DND-41 (cell line): ENCODE measurements around the gene PPARGC1A.

Experiments used
- ATAC-seq: fragments of 200-7000 bp; cut with Tn5 transposase; 3 replicates; pipeline ENCODE4 v1.9.1; 2021; ENCODE audit warnings: low read depth; ENCODE audit not compliant: insufficient read depth
- DNase-seq: peaks from one replicate; pipeline ENCODE4 v3.0.0-alpha.2; 2020
- H2AFZ ChIP-seq: 2 replicates; pipeline ENCODE4 v1.6.0; 2012; ENCODE audit warnings: low read depth, low read length
- H3K27ac ChIP-seq: 2 replicates; pipeline ENCODE4 v1.5.1; 2012; ENCODE audit warnings: low read length, inconsistent platforms
- H3K27me3 ChIP-seq: fragments of 200-600 bp; sonication (generic); 2 replicates; pipeline ENCODE4 v1.6.0; 2012; ENCODE audit warnings: low read length, mild to moderate bottlenecking, inconsistent platforms; ENCODE audit not compliant: insufficient read depth, poor library complexity
- H3K36me3 ChIP-seq: 2 replicates; pipeline ENCODE4 v1.5.1; 2012; ENCODE audit warnings: low read length, inconsistent platforms; ENCODE audit not compliant: insufficient read depth
- H3K4me1 ChIP-seq: 2 replicates; pipeline ENCODE4 v1.5.1; 2012; ENCODE audit warnings: mild to moderate bottlenecking, low read length; ENCODE audit not compliant: insufficient read depth
- H3K4me2 ChIP-seq: 2 replicates; pipeline ENCODE4 v1.6.0; 2012; ENCODE audit warnings: mild to moderate bottlenecking, moderate library complexity, low read length, inconsistent platforms; ENCODE audit not compliant: insufficient read depth
- H3K4me3 ChIP-seq, 2 experiments: fragments of 200-600 bp in 1 of 2; shearing (Covaris generic) in 1 of 2; 2 replicates each; pipeline ENCODE4 v1.5.1; 2012 to 2016; ENCODE audit warnings: inconsistent platforms in 2 of 2, low read length in 2 of 2, mild to moderate bottlenecking in 2 of 2, low read depth in 1 of 2, moderate library complexity in 1 of 2
- H3K79me2 ChIP-seq: 2 replicates; pipeline ENCODE4 v1.6.0; 2012; ENCODE audit warnings: low read length, inconsistent platforms; ENCODE audit not compliant: insufficient read depth
- H3K9ac ChIP-seq: 2 replicates; pipeline ENCODE4 v1.6.0; 2012; ENCODE audit warnings: low read depth, mild to moderate bottlenecking, inconsistent platforms, low read length, moderate library complexity
- H3K9me3 ChIP-seq: 2 replicates; pipeline ENCODE4 v1.5.1; 2012; ENCODE audit warnings: low read length, moderate library complexity, mild to moderate bottlenecking, inconsistent platforms; ENCODE audit not compliant: insufficient read depth, severe bottlenecking
- H4K20me1 ChIP-seq: 2 replicates; pipeline ENCODE4 v1.6.0; 2012; ENCODE audit warnings: low read length; ENCODE audit not compliant: insufficient read depth
- CTCF ChIP-seq: IDR thresholded peaks from 2 replicates; pipeline ENCODE4 v1.5.1; 2012; ENCODE audit warnings: borderline replicate concordance, low read length, moderate library complexity, mild to moderate bottlenecking; ENCODE audit not compliant: poor library complexity, severe bottlenecking; ENCODE audit errors: extremely low read depth
- EZH2 ChIP-seq: IDR thresholded peaks from 3 replicates; pipeline ENCODE4 v1.6.1; 2012; ENCODE audit warnings: borderline replicate concordance, low read depth, mild to moderate bottlenecking, moderate library complexity, low read length, inconsistent platforms; ENCODE audit not compliant: severe bottlenecking

The PPARGC1A gene

GRCh38 chr4:23890369-23891063 is 669 bp upstream of the PPARGC1A start:
- Histone ChIP-seq H3K36me3 (no peaks in the 10 kb centered on the region), H4K20me1 (no peaks in the 10 kb centered on the region), H3K27me3 (no peaks in the 10 kb centered on the region), H3K4me2 (no peak overlapping the region), H3K9me3 (no peaks in the 10 kb centered on the region), H3K9ac (no peak overlapping the region), H3K79me2 (no peaks in the 10 kb centered on the region), H3K4me1 (no peaks in the 10 kb centered on the region), H3K4me3 (no peak overlapping the region), H2AFZ (no peak overlapping the region), H3K27ac (no peak overlapping the region)
- DNase-seq = no peak
- ATAC-seq = no peak
- TF ChIP-seq CTCF (no peak), EZH2 (no peak)

GRCh38 chr4:23889391-23889790 is 456 bp downstream of the PPARGC1A start:
- Histone ChIP-seq H3K4me3 (no peak overlapping the region), H3K4me1 (no peaks in the 10 kb centered on the region), H3K9me3 (no peaks in the 10 kb centered on the region), H3K4me2 (no peak overlapping the region), H2AFZ (no peak overlapping the region; the same call in 1 of the 2 replicates), H4K20me1 (no peaks in the 10 kb centered on the region), H3K36me3 (no peaks in the 10 kb centered on the region), H3K27me3 (no peaks in the 10 kb centered on the region), H3K9ac (no peak overlapping the region), H3K79me2 (no peaks in the 10 kb centered on the region), H3K27ac (no peak overlapping the region)
- TF ChIP-seq CTCF (no peak), EZH2 (no peak)
- DNase-seq = no peak
- no peak for ATAC-seq

- Histone ChIP-seq H3K27ac (no peak overlapping the region), H4K20me1 (no peaks in the 10 kb centered on the region), H3K27me3 (no peaks in the 10 kb centered on the region), H3K36me3 (no peaks in the 10 kb centered on the region), H2AFZ (no peak overlapping the region), H3K79me2 (no peaks in the 10 kb centered on the region), H3K9me3 (no peaks in the 10 kb centered on the region), H3K9ac (no peak overlapping the region), H3K4me3 (no peak overlapping the region), H3K4me2 (no peak overlapping the region), H3K4me1 (no peaks in the 10 kb centered on the region)
- DNase-seq (no peak), ATAC-seq (no peak)
- no peak for TF ChIP-seq EZH2
- no peak for TF ChIP-seq CTCF
Observed at GRCh38 chr4:23888421-23889319, 1.2 kb downstream of the PPARGC1A start.
